Sciatic nerve (tissue), 2 donors: ENCODE measurements around the gene AP1M1. TPM values are rescaled to one million over a fixed set of nuclear protein-coding genes. Genes with fewer than 3 reads are reported as not detected.
A peak's percentile ranks its signal among the peaks of the same experiment; 100 is the strongest.

Source experiments
- ATAC-seq: fragments of 200-7000 bp; cut with Tn5 transposase; one replicate; pipeline ENCODE4 v1.9.1; 2020; ENCODE audit warnings: mild to moderate bottlenecking, moderate library complexity
- DNase-seq: peaks from one replicate; pipeline ENCODE4 v3.0.0-alpha.2; 2020; ENCODE audit warnings: low spot score
- intact Hi-C: fragments of 100-400 bp; cut with DNase I; formaldehyde crosslinking; loops from one replicate; pipeline ENCODE4 v1.14.2; 2022
- total RNA-seq: library from RNA; stranded (reverse); fragmentation: NEBNext Ultra II Directional; extraction: Animal tissue kit (Norgen Biotek cat#: 25700); gene quantifications from one replicate; pipeline ENCODE4 v1.2.1, GENCODE V29; 2021
- donor health status: DM: no; HTN: no; CAD: no.
- donor health status: DM: no; HTN: no; CAD: no.

AP1M1 gene
- total RNA-seq, 1 donor from 2014 or later, result 76.8 TPM

DNA sequence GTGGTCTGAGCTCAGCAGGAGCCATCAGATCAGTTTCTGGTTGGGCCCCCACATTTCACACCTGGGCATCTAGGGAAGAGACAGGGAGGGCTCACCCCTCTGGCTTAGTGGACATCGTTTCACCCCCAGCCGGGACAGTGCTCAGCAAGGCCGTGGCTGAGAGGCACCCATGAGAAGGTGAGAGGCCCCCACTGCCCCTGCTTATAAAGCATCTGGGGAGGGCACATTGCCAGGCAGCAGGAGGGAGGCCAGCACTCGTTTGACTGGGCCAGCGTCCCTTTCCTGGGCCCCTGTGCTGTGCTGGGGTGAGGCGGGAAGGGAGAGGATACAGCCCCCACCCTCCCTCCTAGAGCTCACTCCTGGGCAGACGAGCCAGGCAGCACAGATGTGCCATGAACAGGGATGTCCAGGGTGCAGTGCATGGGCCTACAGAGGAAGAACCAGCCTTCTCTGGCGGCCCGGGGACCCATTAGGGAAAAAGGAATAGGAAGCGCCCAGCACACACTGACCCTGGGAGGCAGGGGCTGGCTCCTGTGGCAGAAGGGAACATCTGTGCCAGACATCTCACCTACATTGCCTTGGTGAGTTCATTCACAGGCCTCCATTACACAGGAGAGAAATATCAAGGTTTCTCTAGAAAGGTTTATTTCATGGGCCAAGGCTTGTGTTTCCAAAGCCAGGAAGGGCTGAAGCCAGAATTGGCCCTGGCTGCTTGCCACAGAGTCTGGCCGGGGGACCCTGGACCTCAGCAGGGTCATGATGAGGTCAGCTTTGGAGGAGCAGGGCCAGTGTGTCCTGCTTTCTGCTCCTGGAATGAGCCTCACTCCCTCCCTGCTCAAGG is 7.7 kb downstream of the AP1M1 start:
- DNase-seq, result peak; percentile 55
- peak; percentile 18 for ATAC-seq
- intact Hi-C loops, result no loop called here

- ATAC-seq, result peak; percentile 6
- DNase-seq, result peak; percentile 43
- intact Hi-C loops, result no loop called here
Observed at GRCh38 chr19:16206046-16206605, 8.4 kb downstream of the AP1M1 start.

GRCh38 chr19:16206637-16207036 is 8.9 kb downstream of the AP1M1 start:
- DNase-seq (peak; percentile 46), ATAC-seq (no peak)
- intact Hi-C loops, result no loop called here

GRCh38 chr19:16207063-16207462 is 9.4 kb downstream of the AP1M1 start:
- DNase-seq (peak; percentile 33), ATAC-seq (no peak)
- intact Hi-C loops, result no loop called here

- peak; percentile 38 for DNase-seq
- intact Hi-C loops, result no loop called here
- no peak for ATAC-seq
Observed at GRCh38 chr19:16207490-16208025, 9.8 kb downstream of the AP1M1 start.

- peak; percentile 35 for DNase-seq
- intact Hi-C loops, result no loop called here
- no peak for ATAC-seq
Observed at GRCh38 chr19:16208064-16208759, 10.5 kb downstream of the AP1M1 start.

DNA sequence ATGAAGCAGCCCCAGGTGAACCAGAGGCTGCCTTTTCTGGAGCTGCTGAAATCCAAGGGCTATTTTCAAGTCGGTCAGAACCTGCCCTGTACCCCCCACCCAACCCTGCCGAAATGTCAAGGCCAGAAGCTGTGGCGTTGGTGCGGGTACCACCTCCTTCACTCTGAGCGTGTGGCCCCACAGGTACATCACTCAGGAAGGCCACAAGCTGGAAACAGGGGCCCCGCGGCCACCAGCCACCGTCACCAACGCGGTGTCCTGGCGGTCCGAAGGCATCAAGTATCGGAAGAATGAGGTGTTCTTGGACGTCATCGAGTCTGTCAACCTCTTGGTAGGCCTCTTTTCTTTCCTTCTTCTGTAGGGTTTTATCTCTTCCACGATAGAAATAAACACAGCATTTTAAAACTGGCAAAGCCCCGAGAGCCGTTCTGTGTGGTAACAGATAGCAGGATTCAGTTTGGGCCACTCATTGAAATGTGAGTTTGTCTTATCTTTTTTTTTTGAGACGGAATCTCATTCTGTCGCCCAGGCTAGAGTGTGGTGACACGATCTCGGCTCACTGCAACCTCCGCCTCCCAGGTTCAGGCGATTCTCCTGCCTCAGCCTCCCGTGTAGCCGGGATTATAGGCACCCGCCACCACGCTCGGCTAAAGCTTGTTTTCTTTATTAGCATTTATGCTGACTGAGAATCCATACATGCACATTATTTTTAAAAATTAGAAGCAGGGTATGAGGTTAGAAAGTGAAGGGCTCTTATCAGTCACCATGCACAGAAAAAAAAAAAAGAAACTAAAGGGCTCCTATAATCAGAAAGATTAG is 11.3 kb downstream of the AP1M1 start:
- intact Hi-C loops, result no loop called here
- DNase-seq (peak; percentile 42), ATAC-seq (no peak)

- ATAC-seq (no peak), DNase-seq (peak; percentile 2)
- intact Hi-C loops, result no loop called here
Observed at GRCh38 chr19:16210168-16210567, 12.5 kb downstream of the AP1M1 start.

DNA sequence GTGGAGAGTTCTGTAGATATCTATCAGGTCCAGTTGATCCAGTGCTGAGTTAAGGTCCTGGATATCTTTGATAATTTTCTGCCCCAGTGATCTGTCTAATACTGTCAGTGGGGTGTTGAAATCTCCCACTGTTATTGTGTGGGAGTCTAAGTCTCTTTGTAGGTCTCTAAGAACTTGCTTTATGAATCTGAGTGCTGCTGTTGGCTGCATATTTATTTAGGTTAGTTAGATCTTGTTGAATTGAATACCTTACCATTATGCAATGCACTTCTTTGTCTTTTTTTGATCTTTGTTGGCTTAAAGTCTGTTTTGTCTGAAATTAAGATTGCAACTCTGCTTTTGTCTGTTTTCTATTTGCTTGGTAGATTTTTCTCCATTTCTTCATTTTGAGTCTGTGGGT is 15.4 kb downstream of the AP1M1 start:
- intact Hi-C loops, result no loop called here
- ATAC-seq (no peak), DNase-seq (no peak)

GRCh38 chr19:16216744-16217670 is 19.3 kb downstream of the AP1M1 start:
- ATAC-seq, result peak; percentile 17
- intact Hi-C loops, result no loop called here
- DNase-seq, result peak; percentile 38

DNA sequence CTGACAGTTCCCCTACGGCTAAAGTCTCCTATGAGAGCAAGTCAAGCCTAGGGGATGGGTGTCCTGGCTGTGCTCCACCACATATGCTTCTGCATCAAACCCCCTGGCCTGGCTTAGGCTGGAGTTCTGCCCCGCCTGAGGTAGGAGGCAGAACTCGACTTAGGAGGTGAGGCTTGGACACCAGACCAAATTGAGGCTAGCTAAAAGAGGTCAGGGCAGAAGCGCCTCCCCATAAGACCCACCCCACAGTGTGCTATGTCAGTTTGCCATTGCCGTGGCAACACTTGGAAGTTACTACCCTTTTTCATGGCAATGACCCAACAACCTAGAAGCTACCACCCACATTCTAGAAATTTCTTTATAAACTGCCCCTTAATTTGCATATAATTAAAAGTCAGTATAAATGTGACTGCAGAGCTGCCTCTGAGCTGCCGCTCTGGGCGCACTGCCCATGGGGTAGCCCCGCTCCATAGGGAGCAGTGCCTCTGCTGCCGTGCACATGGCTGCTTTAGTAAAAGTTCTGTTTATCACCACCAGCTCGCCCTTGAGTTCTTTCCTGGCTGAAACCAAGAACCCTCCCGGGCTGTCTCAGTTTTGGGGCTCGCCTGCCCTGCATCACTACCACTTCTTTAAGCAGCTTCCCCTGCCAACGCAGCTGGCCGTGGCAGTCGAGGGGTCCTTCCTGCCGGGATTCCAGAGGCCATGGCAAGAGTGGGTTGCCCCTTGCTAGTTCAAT is 20.2 kb downstream of the AP1M1 start:
- no peak for ATAC-seq
- intact Hi-C loops, result no loop called here
- no peak for DNase-seq

GRCh38 chr19:16218851-16219250 is 21.1 kb downstream of the AP1M1 start:
- ATAC-seq (no peak), DNase-seq (no peak)
- intact Hi-C loops, result no loop called here

DNA sequence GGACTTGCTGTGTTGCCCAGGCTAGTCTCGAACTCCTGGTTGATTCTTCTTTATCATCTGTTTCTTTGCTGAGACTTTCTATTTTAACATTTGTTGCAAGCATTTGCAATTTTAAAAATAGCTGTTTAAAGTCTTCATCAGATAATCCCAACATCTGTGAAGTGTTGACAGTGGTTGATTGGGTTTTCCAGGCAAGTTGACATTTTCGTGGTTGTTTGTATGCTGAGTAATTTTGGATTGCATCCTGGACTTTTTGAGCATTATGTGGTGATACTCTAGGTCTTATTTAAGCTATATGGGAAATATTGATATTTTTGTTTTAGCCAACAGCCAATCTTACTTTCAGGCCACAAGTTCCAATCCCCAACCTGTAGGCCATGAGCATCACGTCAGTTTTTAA is 25.1 kb downstream of the AP1M1 start:
- intact Hi-C loops, result no loop called here
- no peak for ATAC-seq
- no peak for DNase-seq

GRCh38 chr19:16223746-16224145 is 26.0 kb downstream of the AP1M1 start:
- ATAC-seq, result no peak
- intact Hi-C loops, result no loop called here
- peak; percentile 45 for DNase-seq

DNA sequence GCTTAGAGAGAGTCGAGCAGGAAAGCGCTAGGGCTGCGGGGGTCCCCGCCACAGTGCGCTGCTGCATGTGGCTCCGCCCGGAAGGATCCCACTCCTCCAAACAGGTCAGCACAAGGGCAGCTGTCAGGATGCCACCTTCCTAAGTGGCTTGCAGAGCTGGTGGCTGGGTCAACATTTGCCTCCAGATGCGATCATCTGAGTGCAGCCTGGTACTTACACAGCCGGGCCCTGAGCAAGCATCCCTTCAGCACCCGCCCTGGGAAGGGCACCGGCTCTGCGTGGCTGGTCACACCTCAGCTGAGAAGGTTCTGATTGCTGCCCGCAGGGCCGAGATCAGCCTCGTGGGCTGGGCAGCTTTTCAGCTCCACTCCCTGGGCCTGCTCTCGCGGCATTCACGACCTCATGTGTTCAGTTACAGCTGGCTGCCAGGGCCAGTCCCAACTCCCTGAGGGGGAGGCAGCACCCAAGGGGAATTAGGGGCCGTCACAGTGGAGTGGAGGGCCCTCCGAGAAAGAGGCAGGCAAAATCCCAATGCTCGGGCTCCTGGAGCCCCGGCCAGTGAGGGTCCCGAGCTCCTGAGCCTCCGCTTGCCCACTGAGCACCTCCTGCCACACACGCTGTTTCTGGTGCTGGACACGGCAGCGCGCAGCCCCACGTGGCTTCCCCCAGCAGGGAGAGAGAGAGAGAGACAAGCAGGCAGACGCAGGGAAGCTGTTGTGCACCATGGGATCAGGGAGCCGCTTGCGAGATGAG is 26.8 kb downstream of the AP1M1 start:
- peak; percentile 55 for DNase-seq
- no peak for ATAC-seq
- intact Hi-C loops, result no loop called here

- DNase-seq (peak; percentile 57), ATAC-seq (no peak)
- intact Hi-C loops, result no loop called here
Observed at GRCh38 chr19:16225279-16226183, 27.8 kb downstream of the AP1M1 start.
